DMS114 treated with DMSO at 0.1 percent for 48 hours (cell line): Measurements from ENCODE around the gene KRT85.

Experiments
- DNase-seq: peaks from one replicate; lab custom pipeline; 2025; ENCODE audit not compliant: unreplicated experiment; lab: John Stamatoyannopoulos, UW

Gene KRT85

DNA sequence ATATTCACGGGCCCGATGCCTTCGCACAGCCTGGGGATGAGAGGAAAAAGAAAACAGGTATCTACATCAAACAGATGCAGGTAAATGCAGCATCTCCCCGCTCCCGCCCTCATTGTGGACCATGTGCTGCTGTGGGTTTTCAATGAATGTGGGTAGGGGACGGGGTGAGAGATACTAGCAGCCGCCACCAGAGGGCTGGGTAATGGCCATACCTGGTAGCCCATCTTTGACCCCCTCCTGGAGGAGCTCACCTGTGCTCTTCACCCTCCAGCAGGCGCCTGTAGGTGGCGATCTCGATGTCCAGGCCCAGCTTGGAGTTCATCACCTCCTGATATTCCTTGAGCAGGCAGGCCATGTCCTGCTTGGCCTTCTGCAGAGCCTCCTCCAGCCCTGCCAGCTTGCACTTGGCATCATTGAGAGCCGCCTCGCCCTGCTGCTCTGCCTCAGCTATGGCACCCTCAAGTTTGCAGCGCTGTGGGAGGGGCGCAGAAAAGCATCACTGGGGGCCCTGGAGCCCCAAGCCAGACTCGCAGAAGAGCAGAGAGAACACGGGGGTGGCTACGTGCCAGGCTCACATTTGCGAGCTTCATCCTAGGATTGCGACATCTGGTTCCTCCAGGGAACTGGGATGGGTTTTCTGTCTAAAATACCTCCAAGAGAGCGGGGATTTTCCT, 28.6 kb upstream of the KRT85 start:
- DNase-seq: no peak

DNA sequence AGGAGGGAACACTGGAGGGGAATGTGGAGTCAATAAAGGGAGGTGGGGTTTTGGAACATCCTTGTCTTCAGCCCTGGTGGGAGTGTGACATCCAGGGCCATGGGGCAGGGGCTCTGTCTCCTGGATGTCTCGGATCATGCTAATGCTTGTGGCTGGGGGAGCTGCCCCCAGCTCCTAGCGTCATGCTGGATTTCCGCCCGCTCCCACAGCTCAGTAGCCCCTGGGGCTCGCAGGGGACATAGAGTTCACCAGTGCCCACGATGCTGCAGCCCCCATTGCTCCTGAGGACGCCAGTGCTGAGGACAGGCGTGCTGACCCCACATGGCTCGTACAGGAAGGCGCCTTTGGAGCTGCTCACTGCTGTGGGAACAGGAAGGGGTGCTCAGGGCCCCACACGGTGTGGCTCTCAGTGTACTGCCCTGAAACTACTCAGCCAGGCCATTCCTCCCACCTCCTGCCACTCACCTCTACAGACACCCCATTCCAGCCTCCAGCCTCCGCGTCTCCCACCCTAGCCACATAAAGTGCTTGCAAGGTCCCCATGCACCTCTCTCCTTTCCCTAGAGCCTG, 27.6 kb upstream of the KRT85 start:
- no peak for DNase-seq

GRCh38 chr12:52392465-52393007, 25.3 kb upstream of the KRT85 start:
- DNase-seq: no peak

DNA sequence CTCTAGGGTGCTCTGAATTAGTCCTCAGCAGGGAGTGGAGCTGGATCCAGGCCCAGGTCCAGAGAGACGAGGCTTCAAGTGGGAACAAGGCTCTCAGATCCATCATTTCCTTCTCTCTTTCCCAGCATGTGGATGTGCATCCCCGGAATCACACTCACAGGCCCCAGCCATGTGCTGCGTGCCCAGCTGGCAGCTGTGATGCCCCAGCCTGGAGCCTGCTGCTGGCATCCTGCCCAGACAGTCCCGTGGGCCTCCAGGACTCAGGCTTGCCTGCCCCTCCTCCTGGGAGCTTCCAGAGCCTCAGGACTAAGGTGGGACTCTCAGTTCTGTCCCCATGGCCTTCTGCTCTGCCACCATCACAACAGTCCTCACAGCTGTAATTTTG, 24.3 kb upstream of the KRT85 start:
- no peak for DNase-seq

DNA sequence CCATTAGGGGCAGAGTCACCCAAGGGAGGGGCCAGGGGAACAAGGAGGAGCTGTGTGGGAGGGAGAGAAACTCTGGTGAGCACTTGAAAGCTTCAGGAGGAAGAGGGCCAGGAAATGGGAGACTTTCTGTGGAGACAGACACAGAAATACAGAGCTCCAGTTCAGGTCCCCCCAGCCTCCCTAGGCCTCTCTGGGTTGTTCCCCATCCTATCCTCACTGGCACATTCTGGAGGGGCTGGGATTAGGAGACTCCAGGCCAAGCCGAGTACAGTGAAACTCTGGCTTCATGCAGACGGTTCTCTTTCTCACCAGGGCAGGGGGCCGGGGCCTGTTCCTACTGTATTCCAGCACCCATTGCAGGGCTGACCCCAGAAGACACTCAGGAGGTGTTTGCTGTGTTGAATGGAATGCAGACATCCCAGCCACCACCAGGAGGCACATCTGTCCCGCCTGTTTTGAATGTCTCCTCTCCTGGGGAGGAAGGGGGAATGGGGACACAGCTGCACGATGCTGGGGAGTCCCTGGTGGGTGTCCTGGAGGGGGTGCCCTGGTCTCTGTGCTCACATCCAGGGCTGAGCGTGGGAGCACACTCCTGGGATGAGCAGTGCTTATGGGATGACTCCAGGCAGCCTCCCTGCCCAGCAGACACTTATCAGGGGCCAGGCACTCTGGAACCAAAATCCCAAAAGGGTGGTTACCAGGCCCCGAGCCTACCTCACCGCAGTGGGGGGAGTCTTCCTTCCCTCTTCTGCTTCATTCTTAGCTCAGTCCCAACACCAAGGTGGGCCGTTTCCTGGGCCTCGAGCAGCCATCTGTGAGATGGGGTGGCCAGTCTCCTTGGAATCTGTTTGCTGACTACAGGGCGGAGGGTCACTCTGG, 23.7 kb upstream of the KRT85 start:
- DNase-seq: no peak

DNA sequence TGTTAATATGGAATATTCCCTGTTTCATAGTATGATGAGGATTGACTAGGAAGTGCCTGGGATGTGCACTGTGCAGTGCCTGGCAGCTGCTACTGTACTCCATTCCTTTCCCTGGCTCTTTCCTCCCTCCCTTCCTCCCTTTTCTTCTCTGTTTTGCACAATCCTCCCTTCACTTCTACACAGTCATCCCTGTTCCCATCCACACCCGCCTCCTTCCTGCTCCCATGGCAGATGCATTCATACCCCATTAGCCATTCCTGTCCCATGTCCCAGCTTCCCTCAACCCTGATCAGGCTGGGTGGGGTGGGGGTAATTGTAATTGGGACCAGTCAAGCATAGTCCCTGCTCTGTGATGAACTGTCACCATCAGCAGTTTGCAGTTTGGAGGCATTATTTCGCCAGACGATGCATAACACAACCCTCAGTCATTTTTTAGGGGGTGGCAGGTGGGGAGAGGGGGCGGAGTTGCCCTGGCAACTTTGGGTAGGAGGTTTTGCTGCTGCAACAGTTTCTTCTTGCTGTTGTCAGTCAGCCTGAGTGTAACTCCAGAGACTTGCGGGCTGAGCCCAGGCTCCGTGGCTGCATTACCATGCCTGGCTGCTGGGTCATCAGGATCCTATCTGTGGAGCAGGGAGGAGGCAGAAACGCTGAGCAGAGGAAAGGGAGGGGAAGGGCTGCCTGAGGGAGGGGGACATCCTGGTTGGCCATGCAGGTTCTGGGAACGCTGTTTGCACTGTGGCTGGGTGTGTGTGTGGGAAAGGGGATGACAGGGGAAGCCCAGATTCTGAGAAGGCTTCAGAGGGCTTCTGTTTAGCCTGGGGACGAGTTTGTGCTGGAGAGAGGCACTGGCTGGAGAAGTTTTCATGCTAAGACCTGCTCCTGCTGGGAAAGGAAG, 22.3 kb upstream of the KRT85 start:
- no peak for DNase-seq

DNA sequence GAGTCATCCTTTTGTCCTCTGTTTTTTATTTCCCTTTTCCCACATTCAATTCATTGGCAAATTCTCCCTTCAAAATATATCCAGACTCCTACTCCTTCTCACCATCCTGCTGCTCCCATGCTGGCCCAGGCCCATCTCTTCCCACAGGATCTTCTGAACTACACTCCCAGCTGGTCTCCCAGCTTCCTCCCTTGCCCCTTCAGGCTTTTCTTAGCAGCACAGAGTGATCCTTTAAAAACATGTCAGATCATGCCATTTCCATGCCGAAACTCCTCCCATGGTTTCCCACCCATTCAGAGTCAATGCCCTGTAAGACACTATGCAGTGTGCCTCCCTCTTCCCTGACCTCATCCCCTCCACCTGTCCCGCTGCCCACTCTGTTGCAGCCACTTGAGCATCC, 20.6 kb upstream of the KRT85 start:
- DNase-seq: no peak

- DNase-seq: no peak
Measured at GRCh38 chr12:52385226-52385702, 18.0 kb upstream of the KRT85 start, which contains the start of gene KRT84. KRT84 (minus strand) TSS chr12:52385652; CDS start chr12:52385585, 67 bp downstream.

- DNase-seq: no peak
Measured at GRCh38 chr12:52383331-52383730, 16.1 kb upstream of the KRT85 start.

- DNase-seq: no peak
Measured at GRCh38 chr12:52382854-52383253, 15.6 kb upstream of the KRT85 start.

DNA sequence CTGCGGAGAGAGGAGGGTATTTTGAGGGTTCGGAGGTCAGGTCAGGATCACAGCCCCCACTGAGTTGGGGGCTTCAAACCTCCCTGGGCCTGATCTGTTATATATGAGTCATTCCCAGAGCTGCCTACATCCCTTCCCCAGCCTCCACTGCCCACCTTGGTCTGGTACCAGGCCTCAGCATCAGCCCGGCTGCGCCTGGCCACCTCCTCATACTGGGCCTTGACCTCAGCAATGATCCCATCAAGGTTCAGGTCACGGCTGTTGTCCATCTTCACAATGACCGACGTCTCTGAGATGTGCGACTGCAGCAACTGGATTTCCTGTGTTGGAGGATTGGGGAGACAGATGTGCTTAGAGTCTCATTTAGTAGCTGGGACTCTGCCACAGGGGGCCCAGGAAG, 13.9 kb upstream of the KRT85 start:
- DNase-seq: no peak

DNA sequence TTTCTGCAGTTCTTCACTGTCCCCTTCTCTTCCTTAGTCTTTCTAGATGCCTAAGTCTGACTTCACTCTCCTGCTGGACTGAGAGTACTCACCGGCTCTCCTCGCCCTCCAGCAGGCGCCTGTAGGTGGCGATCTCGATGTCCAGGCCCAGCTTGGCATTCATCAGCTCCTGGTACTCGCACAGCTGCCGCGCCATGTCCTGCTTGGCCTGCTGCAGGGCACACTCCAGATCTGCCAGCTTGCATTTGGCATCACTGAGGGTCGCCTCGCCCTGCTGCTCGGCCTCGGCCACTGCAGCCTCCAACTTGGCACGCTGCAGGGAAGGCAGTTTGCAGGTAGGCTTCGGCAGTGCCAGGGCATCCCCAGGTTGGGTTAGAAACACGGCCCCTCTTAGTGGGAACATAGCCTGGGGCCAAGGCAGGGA, 13.0 kb upstream of the KRT85 start:
- DNase-seq: no peak

DNA sequence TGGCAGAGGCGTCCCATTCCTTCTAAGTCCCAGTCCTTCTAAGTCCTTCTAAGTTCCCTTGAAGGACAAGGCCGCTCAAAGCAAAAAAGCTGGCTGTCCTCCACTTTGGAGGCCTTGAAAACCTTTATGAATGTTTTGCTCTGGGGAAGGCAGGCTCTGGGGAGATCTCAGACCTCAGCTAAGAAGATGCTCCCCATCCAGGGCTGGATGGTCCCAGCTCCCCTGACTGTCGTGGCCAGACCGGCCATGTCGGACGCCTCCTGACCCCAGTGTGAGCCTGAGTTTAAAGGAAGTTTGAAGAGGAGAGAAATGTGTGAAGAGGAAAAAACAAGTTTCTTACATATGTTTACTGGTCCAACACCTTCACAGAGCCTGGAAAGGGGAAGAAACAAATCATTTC, 12.3 kb upstream of the KRT85 start:
- no peak for DNase-seq

GRCh38 chr12:52378091-52378490, 10.8 kb upstream of the KRT85 start:
- DNase-seq: no peak

DNA sequence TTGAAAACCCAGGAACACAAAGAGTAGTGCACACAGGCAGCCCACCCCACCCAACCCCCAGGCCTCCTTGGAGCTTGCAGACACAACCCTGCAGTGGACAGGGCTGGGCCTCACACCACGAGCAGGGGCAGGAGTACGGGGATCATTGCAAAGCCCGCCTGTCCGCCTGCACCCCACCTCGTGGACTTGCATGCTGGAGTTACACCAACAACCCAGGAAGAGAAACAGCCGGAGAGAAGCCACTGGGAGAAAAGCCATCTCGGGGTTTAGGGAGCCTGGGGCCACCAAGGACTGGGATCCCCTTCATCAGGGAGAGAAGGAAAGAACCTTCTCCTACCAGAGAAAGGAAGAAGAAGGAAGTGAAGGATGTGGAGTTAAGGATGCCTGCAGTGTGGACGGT, 10.0 kb upstream of the KRT85 start:
- DNase-seq: no peak

DNA sequence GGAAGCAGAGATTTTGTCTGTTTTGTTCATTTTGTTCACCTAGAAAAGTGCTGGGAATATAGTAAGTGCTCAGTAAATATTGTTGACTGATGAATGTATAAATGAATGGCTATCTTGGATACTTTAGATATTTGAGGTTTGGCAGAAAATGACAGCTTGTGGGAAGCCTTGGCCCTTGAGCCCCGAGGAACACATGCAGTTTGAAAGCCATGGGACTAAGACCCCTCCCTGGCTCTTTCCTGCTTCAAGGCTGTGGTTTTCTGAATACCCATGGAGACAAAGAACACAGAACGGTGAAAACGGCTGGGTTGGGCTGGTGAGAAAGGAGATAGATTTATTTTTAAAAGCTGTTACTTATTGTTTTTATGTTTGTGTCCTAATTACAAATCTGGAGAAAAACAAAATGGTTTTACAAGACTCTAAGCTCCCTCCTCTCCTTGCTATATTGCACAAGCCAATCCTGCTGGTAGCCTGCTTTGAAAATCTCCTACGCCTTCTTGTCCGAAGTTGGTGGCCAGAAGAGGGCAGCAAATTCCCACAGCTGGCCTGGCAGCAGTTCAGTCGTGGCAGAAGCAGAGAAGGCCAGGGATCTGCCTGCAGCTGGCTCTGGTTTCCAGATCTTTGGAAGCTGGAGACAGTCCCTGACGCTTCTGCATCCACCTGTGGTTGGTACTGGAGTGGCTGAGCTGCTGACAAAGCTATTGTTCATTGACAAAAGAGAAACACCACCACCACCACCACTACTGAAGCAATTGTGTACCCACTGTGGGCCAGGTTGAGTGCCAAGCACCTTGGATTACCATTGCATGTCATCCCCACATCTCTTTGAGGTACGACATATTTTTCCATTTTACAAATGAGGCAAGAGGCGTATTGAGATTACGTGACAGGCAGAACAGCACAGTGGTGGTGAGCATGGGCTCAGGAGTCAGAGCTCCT, 5.2 kb upstream of the KRT85 start:
- peak; percentile 85 for DNase-seq

GRCh38 chr12:52371716-52372115, 4.4 kb upstream of the KRT85 start:
- no peak for DNase-seq

GRCh38 chr12:52370926-52371608, 3.8 kb upstream of the KRT85 start:
- no peak for DNase-seq

- DNase-seq: no peak
Measured at GRCh38 chr12:52369809-52370208, 2.5 kb upstream of the KRT85 start.
